Measurements from ENCODE around the gene TCEANC.

Gene TCEANC

DNA sequence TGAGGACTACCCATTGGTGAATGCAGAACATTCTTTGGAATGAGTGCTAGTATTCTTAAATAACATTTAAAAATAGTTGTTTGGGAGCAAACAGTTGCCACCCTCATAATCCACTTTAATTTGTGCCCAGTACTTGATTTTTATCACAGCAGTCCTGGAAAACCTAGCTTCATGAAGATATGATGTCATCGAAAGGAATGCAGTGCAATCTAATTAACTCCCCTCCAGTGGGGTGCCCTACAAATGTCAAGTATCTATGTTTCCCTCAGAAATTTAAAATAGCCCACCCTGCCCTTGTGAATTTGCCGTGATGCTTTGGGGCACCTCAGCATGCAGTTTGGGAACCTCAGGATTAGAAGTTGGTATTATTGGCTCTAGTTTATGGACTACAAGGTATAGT lies 41.4 kb downstream of the TCEANC start:
- peaks cover 35% of the 10 kb centered on the region for H3K36me3 Mint-ChIP-seq
- H3K27ac Mint-ChIP-seq, result no peak overlapping the region
- DNase-seq (ENCODE audit: low spot score in 2 of 2) (no peak), ATAC-seq (no peak)
- no peaks in the 10 kb centered on the region for H3K9me3 Mint-ChIP-seq
- peaks cover 65% of the 10 kb centered on the region for H3K4me1 Mint-ChIP-seq
- no peak overlapping the region for H3K4me3 Mint-ChIP-seq

DNA sequence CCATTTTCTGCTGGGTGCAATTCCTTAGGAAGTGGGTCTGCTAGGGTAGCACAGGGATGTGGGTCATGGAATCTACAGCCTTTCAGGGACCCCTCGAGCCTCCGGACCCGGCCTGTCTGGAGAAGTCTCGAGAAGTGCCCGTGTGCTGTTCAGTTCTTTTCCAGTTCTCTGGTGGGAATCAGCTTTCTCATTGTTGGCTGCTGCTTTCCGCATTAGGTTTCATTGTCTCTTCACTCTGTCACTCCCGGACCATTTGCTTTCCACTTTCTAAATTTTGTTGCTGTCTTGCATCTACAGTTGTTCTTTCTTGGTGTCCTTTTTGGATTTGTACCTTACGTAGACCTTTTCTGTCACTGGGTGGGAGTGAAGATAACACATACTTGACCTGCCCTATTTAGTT lies 42.0 kb downstream of the TCEANC start:
- Mint-ChIP-seq H3K36me3 (peaks cover 39% of the 10 kb centered on the region), H3K27ac (peak overlapping the region; percentile 30), H3K9me3 (no peaks in the 10 kb centered on the region), H3K4me3 (no peak overlapping the region), H3K4me1 (peaks cover 68% of the 10 kb centered on the region)
- ATAC-seq, result no peak
- DNase-seq (ENCODE audit: low spot score in 2 of 2), result no peak

DNA sequence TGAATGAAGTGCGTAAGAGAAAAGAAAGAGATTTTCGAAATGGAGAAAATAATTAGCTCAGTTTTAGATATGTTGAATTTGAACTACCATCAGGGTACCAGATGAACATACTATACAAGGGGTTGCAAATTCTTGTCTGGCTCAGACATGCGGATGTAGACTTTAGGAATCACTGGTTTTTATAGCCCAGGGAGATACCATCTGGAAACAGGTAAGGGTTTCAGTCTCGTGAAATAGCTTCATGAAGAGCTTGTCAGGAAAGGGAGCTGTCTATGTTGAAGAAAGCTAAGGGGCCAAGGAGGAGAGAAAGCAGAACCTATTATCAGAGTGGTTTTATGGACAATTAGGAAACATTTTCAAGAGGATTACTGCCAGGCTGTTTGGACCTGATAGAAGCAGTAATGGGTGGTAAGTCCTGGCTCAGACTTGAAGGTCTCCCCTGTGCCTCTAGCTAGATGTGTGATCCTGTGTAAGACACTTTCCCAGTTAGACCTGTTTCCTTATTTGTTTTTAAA lies 42.7 kb downstream of the TCEANC start:
- no peak overlapping the region for H3K4me3 Mint-ChIP-seq

DNA sequence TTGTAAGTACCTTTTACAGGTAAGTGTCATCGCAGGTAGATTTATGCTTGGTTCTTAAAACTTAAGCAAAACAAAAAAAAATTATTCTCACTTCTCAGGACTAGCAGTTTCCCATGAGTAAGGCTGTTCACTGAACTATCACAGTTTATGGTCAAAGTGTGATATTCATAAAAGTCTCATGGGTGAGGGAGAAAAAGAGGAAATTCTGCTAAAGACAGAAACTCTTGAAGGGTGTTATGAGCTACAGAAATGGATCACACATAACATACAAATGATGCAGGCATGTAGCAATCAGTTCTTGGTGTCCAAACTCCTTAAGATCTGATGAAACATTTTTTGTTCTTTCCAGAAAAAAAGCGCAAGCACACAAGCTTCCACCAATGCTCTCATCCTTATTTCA lies 44.5 kb downstream of the TCEANC start:
- peak overlapping the region; percentile 33 for H3K4me3 Mint-ChIP-seq
- H3K4me1 Mint-ChIP-seq, result peaks cover 66% of the 10 kb centered on the region
- H3K36me3 Mint-ChIP-seq, result peaks cover 35% of the 10 kb centered on the region
- H3K9me3 Mint-ChIP-seq, result no peaks in the 10 kb centered on the region
- no peak for DNase-seq (ENCODE audit: low spot score in 2 of 2)
- peak; percentile 77 for ATAC-seq
- H3K27ac Mint-ChIP-seq, result peak overlapping the region; percentile 75

More for the DNA sequence above, 42.7 kb downstream of the TCEANC start:
- Mint-ChIP-seq H3K9me3 (no peaks in the 10 kb centered on the region), H3K36me3 (peaks cover 42% of the 10 kb centered on the region), H3K27ac (peak overlapping the region; percentile 30), H3K4me1 (peaks cover 64% of the 10 kb centered on the region)
- no peak for ATAC-seq
- no peak for DNase-seq (ENCODE audit: low spot score in 2 of 2)

DNA sequence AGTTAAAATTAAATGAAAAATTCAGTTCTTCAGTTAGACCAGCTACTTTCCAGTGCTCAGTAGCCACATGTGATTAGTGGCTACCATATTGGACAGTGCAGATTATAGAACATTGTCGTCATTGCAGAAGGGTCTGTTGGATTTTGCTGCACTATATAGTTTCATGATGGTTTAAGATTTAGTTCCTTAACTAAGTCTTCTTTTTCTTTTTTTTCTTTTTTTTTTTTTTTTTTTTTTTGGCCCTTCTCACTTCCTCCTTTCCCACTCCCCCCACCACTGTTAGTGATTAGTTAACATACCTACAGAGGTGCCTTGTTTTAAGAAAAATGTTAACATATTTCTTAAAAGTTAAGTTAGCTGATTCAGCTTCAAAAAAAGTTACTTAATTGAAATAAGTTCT lies 45.0 kb downstream of the TCEANC start:
- Mint-ChIP-seq H3K4me1 (peaks cover 66% of the 10 kb centered on the region), H3K36me3 (peaks cover 33% of the 10 kb centered on the region), H3K27ac (no peak overlapping the region), H3K4me3 (no peak overlapping the region), H3K9me3 (no peaks in the 10 kb centered on the region)
- ATAC-seq (no peak), DNase-seq (ENCODE audit: low spot score in 2 of 2) (no peak)

DNA sequence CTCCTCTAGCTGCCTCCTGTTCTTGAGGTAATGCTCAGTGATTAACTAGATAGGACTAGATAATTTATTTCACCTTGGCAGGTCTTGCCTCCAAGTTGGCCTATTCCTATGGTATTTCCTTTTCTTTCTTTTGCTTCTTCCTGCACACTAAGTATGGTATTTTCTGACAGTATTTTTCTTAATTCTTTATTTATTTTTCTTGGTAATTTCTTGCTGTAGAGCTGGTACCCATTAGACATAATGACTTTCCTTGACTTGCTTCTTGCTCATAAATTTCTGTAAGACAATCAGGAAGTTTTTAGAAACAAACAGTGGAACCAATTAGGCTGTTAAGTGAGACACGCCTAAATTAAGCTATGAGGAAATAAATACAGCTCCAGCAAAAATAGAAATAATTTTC lies 45.5 kb downstream of the TCEANC start:
- no peaks in the 10 kb centered on the region for H3K9me3 Mint-ChIP-seq
- no peak overlapping the region for H3K27ac Mint-ChIP-seq
- DNase-seq (ENCODE audit: low spot score in 2 of 2) (no peak), ATAC-seq (no peak)
- no peak overlapping the region for H3K4me3 Mint-ChIP-seq
- peaks cover 66% of the 10 kb centered on the region for H3K4me1 Mint-ChIP-seq
- H3K36me3 Mint-ChIP-seq, result peaks cover 29% of the 10 kb centered on the region

DNA sequence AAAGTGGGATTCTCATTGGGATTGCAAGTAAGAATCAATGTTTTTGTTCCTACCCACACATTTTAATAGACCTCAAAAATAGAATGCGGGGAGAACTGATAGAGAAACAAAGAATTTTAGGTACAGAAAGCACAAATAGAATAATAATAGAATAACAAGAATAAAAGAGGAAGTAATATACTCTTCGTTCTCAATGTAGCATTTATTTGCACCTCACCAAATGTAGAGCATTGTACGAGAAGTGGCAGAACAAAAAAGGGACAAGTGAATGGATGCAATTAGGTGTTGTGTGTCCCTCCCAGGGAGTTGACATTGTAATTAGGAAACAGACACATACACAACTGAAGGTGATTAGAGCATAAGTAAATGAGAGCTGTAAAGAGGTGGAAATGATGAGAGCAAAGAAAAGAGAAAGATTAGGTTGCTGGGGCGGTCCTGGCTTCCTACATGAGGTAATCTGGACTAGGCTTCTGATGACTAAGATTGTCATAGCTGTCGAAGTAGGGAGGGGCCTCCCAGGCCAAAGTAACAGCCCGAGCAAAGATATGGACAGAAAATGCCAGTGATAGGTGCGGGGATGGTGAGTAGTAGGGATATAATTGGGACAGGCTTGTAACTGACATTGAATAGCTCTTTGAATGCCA lies 46.4 kb downstream of the TCEANC start:
- peak; percentile 88 for ATAC-seq
- Mint-ChIP-seq H3K4me1 (peaks cover 70% of the 10 kb centered on the region), H3K9me3 (no peaks in the 10 kb centered on the region), H3K27ac (no peak overlapping the region), H3K36me3 (peaks cover 32% of the 10 kb centered on the region), H3K4me3 (no peak overlapping the region)
- no peak for DNase-seq (ENCODE audit: low spot score in 2 of 2)

DNA sequence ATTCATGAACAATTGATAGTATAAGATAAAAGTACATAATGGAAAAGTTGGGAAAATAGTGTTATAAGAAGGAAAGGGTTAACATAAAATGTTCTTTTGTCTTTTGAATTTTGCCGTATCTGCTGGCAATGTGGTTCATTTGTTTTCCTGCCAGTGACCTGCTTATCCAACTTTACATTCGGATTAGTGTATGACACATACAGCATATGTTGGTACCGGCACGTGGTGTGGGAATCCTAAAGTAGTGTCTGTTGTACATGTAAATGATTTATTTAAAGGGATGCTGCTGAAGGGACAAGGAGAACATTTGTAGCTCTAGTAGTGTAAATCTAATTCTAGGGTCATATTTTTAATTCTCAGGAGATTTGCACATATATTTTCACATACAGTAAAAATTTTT lies 47.4 kb downstream of the TCEANC start:
- H3K4me1 Mint-ChIP-seq, result peaks cover 64% of the 10 kb centered on the region
- H3K9me3 Mint-ChIP-seq, result no peaks in the 10 kb centered on the region
- no peak overlapping the region for H3K27ac Mint-ChIP-seq

DNA sequence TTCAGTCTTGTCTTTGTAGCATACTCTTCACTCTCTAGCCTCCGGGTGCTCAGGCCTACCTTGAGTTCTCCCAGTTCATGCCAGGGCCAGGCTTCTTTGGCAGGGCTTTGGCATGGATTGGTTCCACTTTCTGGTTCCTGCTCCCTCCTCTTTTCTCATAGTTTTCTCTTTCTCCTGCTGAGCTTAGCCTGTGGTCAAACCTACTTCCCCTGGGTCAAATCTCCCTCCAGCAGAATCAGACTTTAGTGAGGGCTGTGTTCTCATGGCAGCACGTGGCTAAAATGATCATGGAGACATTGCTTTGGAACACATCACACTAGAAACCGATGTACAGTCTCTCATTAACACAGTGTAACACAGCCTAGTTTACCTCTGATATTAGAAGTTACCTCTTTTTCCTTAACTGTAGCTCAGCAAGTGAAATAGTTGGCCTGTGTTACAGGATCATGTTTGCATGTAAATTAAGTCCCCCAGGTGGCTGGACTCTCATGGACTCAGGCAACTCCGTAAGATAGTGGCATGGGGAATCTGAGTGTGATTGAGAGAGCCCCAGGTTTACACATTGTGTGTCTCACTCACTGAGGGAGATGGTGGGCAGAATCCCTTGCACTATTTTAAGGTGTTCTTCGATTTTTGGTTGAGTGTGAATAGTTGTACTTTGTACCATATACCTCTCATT lies 49.3 kb downstream of the TCEANC start:
- DNase-seq (ENCODE audit: low spot score in 2 of 2), result no peak
- no peak overlapping the region for H3K4me3 Mint-ChIP-seq
- peaks cover 54% of the 10 kb centered on the region for H3K4me1 Mint-ChIP-seq
- no peak for ATAC-seq
- H3K27ac Mint-ChIP-seq, result peak overlapping the region; percentile 85
- H3K36me3 Mint-ChIP-seq, result peaks cover 55% of the 10 kb centered on the region
- H3K9me3 Mint-ChIP-seq, result no peaks in the 10 kb centered on the region

More for the DNA sequence above, 47.4 kb downstream of the TCEANC start:
- ATAC-seq (no peak), DNase-seq (ENCODE audit: low spot score in 2 of 2) (no peak)
- Mint-ChIP-seq H3K4me3 (no peak overlapping the region), H3K36me3 (peaks cover 41% of the 10 kb centered on the region)

DNA sequence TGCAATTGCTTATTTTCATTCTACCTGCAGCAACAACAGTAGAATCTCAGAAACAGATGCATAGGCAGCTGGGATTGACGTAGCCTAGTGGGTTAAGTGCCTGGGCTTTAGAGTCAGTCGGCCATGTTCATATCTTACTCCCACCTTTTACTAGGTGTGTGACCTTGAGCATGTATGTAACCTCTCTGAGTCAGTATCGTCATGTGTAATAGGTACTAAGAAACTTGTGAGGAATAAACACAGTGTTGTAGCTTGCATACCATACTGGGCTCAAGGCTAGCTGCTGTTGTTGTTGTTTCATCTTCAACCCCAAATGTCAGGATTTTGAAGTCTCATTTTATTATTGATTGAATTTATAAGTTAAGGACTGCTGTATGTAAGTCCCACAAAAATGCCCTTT lies 50.2 kb downstream of the TCEANC start:
- DNase-seq (ENCODE audit: low spot score in 2 of 2) (no peak), ATAC-seq (peak; percentile 73)
- Mint-ChIP-seq H3K4me1 (peaks cover 53% of the 10 kb centered on the region), H3K4me3 (no peak overlapping the region), H3K36me3 (peaks cover 54% of the 10 kb centered on the region), H3K9me3 (no peaks in the 10 kb centered on the region), H3K27ac (peak overlapping the region; percentile 18)

DNA sequence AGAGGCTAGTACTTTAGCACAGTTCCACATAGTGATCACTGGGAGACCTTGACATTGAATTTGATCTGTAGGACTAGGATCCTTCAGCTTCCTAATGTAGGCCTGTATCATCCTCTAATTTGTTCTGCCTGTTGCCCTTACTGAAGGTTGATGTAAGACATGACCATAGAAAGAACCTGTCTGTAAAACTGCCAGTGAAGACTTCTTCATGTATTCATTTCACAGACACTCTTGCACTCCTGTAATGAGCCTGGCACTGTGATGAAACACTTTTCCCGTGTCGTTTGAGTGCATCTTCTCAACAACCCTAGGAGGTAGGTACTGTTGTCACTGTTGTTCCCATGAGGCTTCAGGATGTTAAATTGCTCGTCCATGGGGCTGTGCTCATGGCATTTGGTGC lies 50.6 kb downstream of the TCEANC start:
- Mint-ChIP-seq H3K27ac (peak overlapping the region; percentile 18), H3K4me1 (peaks cover 53% of the 10 kb centered on the region), H3K36me3 (peaks cover 58% of the 10 kb centered on the region), H3K4me3 (peak overlapping the region; percentile 26), H3K9me3 (no peaks in the 10 kb centered on the region)
- ATAC-seq (peak; percentile 43), DNase-seq (ENCODE audit: low spot score in 2 of 2) (no peak)

DNA sequence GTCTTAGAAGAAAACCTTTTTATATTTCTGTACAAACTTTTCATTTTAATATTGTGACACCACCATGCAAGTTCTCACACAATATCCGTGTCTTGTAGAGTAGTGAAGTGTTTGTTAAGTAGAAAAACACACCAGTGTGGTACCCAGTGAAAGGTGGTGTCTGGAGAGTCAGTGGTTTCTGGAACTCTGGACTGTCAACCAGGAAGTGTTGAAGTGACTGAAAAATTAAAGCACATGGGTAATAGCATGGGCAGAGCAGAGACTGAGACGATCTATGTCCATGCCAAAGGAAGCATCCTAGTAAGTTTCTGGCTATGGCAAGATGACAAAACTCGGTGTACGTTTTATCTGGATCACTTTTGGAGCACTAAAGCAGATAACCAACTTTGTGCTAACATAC lies 58.2 kb downstream of the TCEANC start:
- no peak overlapping the region for H3K4me3 Mint-ChIP-seq
- peaks cover 92% of the 10 kb centered on the region for H3K36me3 Mint-ChIP-seq
- ATAC-seq (no peak), DNase-seq (ENCODE audit: low spot score in 2 of 2) (no peak)
- H3K9me3 Mint-ChIP-seq, result no peaks in the 10 kb centered on the region
- H3K27ac Mint-ChIP-seq, result peak overlapping the region; percentile 68
- H3K4me1 Mint-ChIP-seq, result peaks cover 14% of the 10 kb centered on the region
